Jurkat, Clone E6-1 (cell line): Measurements from ENCODE around the gene TADA3. TPM values are rescaled to one million over a fixed set of nuclear protein-coding genes. Genes with fewer than 3 reads are reported as not detected.

Experiments used
- DNase-seq: peaks from one replicate; pipeline ENCODE4 v3.0.0-alpha.2; 2011; ENCODE audit warnings: low read depth, low spot score
- H3K4me3 ChIP-seq: 2 replicates; pipeline ENCODE4 v1.5.1; 2011; ENCODE audit warnings: mild to moderate bottlenecking, low read length, control low read depth, moderate library complexity
- polyA plus RNA-seq: library from polyadenylated mRNA; unstranded; fragments of >200 nt; gene quantifications from one replicate; pipeline ENCODE4 v1.2.1, GENCODE V29; 2012; ENCODE audit warnings: missing spikeins; ENCODE audit not compliant: insufficient read length, insufficient read depth

Gene TADA3, protein sequence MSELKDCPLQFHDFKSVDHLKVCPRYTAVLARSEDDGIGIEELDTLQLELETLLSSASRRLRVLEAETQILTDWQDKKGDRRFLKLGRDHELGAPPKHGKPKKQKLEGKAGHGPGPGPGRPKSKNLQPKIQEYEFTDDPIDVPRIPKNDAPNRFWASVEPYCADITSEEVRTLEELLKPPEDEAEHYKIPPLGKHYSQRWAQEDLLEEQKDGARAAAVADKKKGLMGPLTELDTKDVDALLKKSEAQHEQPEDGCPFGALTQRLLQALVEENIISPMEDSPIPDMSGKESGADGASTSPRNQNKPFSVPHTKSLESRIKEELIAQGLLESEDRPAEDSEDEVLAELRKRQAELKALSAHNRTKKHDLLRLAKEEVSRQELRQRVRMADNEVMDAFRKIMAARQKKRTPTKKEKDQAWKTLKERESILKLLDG
- 83.8 TPM for polyA plus RNA-seq

DNA sequence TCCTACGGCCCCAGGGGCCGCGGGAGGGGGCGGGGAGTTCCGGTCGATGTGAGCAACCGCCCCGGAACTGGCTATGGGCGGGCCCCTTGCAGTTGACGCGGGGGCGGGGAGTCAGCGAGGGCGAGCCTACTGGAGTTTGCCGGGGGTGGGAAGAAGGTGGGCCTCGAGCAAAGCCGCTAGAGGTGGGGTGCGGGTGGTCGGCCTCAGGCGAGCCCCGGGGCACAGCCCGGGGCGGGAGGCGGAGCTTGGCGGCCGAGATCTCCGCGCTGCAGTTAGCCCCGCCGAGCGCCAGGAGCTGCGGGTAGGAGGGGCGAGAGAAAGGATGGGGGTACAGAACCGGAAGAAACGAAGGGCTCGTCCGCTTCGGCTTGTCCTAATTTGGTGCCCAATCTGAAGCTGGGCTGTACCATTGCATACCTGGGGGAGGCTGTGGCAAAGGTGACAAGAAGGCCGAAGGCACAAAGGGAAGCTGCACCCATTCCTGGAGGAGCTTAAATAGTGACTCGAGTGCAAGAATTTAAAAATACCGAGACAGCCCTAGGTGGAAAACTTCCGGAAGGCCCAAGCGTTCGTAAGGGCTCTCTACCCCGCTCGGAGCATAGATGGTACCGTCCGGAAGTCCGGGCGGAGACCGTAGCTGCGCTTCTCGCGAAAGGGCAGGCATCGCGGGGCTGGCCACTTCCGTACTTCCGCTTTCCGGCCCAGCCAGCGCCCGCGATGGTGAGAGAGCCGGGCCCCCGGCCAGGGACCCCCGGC lies at the start of gene TADA3, which contains the start of gene ARPC4:
TSS of gene TADA3 (minus strand) at position 69 of the 756 bp plus-strand sequence. CDS start 1,007 bp downstream, outside the sequence.
TSS of gene ARPC4 (plus strand) at position 678 of the 756 bp plus-strand sequence. CDS start at position 718, 40 bp downstream.
- H3K4me3 ChIP-seq: peak within 1 kb of the TSS; percentile 100
- peak; percentile 97 for DNase-seq

DNA sequence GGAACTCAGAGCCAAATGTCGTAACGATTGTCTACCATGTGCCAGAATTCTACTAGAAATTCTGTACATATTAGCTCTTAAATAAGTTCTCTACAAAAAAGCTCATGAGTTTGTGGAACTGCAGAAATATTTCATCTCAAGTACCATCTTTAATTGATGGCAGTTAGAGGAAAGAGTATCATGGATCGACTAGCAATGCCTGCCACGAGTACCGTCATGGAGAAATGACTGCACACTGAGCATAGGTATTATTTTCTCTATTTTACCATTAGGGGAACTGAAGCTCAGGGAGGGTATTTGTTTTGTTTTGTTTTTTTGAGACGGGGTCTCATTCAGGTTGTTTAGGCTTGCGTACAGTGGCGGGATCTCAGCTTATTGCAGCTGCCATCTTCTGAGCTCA lies 48.7 kb upstream of the TADA3 start:
- no peak for DNase-seq
- no peak overlapping the region for H3K4me3 ChIP-seq

DNA sequence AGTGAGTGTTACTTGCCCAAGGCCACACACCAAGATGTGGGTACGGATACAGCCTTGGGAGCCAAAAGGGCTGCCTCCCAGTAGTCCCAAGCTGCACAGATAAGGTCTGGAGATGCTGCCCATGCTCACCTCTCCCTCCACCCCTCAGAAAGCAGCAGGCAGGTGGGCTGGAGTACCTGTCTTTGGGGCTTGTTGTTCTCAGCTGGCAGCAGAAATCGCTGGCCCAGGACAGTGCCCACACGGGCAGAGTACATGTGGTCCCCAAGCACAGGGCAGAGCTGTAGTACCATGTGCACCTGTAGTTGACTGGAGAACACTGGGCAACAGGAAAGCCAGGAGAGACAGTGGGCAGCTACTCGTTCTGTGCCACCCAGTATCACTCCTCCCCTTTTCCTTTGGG lies 46.6 kb upstream of the TADA3 start:
- DNase-seq: no peak
- no peak overlapping the region for H3K4me3 ChIP-seq

DNA sequence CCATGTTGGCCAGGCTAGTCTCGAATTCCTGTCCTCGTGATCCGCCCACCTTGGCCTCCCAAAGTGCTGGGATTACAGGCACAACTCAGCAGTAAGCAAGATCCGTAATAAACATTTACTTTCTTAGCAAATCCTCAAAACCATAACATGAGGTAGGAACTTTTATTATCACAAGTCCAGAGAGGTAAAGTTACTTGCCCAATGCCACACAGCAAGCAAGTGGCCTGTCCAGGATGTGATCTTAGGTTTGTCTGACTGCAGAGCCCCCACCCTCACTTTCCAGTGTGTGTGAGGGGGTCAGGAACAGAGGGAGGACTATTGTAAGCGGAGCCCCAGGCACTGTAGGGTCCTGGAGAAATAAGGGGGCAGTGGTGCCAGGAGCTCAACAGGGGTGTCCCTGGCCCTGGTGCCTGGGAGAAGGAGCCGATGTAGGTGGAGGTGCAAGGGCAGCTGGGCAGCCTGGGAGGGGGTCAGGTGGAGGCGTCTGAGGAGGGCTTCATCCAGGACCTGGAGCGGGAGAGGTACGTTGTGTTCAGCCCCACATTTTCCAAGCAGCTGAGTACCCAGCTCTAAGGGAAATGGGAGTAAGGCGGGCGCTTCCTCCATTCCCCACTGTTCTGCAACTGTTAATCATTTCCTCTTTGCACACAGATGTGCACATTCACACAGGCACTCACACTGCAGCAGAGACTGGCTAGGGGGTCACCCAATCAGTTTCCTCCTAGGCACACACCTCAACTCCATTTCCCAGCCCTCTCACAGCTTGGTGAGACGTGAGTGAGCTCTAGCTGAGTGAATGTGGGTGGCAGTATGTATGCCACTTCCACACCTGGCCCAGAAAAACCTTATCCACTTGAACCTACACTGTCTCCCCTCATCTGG lies 45.7 kb upstream of the TADA3 start:
- peak; percentile 21 for DNase-seq
- no peak overlapping the region for H3K4me3 ChIP-seq

DNA sequence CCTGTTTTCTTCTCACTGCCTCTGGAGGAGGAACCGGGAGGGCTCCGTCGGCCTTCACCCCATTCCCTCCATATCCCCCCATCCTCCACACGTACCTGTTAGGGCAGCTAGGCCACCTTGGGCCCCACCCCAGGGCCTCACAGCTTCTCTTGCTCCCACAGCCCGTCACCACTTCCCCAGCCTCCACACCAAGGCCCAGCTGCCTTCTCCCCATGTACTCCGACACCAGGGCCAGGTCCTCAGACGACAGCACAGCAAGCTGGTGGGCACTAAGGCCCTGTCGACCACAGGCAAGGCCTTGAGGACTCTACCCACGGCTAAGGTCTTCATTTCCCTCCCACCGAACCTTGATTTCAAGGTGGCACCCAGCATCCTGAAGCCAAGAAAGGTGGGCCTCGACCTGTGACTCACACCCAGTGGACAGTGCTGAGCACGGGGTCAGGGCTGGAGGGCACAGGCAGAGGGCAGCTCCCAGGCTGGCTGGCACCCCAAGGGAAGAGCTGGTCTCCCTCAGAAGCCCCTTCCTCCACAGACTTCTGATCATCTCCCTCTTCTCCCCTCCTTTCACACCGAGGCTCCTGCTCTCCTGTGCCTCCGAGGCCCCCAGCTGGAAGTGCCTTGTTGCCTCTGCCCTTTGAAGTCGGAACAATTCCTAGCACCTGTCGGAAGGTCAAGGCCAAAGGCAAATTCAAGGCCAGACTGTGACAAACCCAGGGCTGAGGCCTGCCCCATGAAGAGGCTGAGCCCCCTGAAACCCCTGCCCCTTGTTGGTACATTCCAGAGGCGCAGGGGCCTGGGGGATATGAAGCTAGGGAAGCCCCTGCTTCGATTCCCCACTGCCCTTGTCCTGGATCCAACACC lies 42.5 kb upstream of the TADA3 start:
- no peak for DNase-seq
- no peak overlapping the region for H3K4me3 ChIP-seq

DNA sequence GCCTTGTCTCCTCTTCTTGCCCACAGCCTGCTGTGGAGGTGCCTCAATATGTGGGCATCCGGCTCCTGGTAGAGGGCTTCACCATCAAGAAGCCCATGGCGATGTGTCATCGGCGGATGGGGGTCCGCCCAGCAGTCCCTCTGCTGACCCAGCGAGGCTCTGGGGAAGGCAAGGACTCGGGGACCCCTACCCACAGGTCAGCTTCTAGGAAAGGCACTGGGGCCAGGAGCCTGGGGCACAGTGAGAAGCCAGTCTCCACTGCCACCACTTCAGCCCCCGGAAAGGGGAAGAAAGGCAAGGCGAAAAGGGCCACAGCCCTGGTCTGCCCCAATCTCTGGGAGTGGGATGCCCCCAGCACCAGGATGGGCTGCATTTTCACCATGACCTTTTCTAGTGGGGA lies 40.8 kb upstream of the TADA3 start:
- H3K4me3 ChIP-seq: no peak overlapping the region
- no peak for DNase-seq

DNA sequence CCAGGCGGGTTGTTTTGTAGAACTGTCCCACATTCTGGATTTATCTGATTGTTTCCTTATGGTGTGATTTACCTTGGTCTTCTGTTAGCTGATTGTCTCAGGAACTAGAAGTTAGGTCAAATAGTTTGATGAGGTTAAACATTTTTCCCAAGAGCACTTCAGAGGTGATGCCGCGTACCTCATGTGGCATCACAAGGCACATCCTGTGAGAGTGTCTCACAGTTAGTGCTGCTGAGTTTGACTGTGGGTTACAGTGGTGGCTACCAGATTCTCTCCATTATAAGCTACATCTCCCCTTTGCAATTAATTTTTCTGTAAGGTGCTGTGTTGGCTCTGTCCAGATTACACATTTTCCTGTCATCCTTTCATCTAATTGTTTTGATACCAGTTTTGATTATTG lies 39.0 kb upstream of the TADA3 start:
- H3K4me3 ChIP-seq: no peak overlapping the region
- no peak for DNase-seq

DNA sequence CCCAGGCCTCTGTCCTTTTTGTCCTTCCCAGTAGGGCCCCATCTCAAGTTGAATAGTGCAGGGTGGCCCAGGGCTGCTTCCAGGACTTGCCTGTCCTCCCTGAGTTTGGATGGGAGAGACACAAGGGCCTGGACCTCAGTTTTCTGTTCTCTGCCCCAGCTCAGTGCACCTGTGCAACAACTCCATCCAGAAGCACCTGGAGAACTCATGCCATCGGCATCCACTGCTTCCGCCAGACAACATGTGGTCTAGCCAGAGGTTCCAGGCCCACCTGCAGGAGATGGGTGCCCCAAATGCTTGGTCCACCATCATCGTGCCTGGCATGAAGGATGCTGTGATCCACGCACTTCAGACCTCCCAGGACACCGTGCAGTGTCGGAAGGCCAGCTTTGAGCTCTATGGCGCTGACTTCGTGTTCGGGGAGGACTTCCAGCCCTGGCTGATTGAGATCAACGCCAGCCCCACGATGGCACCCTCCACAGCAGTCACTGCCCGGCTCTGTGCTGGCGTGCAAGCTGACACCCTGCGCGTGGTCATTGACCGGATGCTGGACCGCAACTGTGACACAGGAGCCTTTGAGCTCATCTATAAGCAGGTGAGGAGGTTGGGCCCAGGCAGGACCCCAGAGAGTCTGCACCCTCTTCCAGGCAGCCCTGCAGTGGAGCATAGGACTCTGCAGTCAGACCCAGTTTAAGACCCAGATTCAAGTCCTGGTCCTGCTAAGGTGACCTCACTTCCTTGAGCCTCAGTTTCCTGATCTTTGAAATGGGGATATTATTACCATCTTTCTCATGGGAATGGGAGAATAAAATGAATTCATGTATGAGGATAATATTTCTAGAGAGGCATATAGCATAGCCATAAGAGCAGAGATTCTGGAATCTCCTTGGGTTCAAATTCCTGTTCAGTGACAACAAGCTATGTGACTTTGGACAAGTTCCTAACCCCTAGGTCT lies 36.8 kb upstream of the TADA3 start:
- H3K4me3 ChIP-seq: no peak overlapping the region
- DNase-seq: no peak

DNA sequence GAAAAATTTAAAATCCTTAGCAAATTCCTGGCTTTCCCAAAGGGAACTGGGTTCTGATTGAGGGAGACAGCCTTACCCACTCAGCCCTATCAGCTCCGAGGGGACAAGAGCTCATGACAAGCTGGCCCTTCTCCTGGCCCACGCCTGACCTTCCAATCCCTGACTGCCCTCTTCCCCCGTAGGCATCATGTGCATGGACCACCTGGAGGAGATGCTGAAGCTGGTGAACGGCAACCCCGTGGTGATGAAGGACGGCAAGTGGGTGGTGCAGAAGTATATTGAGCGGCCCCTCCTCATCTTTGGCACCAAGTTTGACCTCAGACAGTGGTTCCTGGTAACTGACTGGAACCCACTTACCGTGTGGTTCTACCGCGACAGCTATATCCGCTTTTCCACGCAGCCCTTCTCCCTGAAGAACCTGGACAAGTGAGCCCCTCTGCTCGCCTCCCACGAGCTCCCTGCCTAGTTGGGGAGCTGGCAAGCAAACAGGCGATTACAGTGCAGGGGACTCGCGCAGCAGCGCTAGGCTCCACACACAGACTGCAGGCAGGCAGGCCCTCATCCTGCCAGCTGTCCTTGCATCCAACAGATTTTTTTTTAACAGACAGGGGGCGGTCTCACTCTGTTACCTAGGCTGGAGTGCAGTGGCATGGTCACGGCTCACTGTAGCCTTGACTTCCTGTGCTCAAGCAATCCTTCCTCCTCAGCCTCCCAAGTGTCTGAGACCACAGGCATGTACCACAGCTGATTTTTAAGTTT lies 34.7 kb upstream of the TADA3 start:
- no peak overlapping the region for H3K4me3 ChIP-seq
- peak; percentile 73 for DNase-seq

DNA sequence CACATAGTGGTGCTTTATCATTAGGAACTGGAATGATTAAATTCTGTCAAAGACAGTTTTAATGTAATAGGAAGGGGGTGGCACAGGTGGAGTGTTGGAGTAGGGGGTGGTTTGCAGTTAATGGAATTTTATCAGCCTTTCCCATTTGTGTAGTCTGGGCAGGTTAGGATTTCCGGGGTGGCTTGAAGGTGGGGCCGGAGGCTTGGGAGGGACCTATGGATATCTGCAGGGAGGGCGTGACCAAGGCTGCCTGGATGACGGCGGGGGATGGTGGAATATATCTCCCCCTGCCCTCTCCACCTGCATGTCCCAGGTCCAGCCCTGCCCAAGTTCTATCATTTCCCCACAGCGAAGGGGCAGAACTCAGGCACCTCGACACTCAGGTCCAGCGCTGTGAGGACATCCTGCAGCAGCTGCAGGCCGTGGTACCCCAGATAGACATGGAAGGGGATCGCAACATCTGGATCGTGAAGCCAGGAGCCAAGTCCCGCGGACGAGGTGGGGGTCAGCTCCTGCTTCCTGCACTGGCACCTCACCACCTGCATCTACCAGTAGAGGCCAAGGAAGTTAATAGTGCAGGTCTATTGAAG lies 33.3 kb upstream of the TADA3 start:
- no peak overlapping the region for H3K4me3 ChIP-seq
- no peak for DNase-seq

DNA sequence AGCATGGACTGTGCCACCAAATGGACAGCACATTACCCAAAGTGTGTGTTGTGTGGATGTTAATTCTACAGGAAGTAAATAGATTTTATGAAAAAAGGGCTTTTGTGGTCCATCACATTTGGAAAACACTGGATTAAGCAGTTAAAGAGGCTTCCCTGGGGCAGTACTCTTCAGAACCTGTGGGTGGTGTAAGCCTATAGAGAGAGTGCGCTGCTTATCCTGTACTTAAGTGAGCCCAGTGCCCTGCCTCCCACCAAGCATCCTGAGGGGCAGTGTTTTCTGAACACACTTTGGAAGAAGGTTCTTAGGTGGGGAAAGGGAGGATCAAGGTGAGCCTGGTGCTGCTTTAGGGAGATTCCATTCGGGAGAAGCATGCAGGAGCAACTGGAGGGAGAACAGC lies 28.7 kb upstream of the TADA3 start:
- DNase-seq: no peak
- no peak overlapping the region for H3K4me3 ChIP-seq

DNA sequence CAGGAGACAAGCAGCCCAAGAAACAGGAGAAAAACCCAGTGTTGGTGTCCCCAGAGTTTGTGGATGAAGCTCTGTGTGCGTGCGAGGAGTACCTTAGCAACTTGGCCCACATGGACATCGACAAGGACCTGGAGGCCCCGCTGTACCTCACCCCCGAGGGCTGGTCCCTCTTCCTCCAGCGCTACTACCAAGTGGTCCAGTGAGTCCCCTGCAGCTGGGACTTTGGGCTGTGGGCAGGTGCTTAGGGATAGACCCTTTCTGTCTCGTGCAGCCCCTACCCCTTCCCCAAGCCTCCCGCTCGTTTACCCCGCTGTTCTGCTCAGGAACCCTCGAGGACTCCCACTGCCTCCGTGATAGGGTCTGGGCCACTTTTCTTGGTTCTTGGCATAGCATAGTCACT lies 28.3 kb upstream of the TADA3 start:
- no peak overlapping the region for H3K4me3 ChIP-seq
- no peak for DNase-seq

DNA sequence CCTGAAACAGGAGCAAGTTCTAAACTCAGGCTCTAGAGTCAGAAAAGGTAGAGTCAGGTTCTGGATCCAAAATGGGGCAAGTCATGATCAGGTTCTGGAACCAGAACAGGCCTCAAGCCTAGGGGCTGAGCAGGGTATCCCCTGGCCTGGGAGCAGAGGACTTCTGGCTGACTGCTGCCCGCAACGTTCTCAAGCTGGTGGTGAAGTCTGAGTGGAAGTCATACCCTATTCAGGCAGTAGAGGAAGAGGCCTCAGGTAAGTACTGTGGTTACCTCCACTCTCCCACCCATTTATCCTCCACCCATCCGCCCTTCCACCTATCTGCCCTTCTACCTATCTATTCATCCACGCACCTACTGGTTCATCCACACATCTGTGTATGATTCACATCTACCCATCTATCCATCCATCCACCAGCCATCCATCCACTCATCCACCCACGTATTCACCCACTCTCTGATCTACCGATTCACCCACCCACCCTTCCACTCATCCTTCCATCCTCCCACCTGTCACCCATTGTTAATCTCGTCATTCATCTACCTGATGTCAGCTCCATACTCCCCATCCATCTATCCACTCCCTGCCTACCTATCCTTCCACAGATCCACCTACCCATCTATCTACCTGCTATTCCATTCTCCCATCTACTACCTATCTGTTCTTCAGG lies 26.5 kb upstream of the TADA3 start:
- no peak for DNase-seq
- no peak overlapping the region for H3K4me3 ChIP-seq

DNA sequence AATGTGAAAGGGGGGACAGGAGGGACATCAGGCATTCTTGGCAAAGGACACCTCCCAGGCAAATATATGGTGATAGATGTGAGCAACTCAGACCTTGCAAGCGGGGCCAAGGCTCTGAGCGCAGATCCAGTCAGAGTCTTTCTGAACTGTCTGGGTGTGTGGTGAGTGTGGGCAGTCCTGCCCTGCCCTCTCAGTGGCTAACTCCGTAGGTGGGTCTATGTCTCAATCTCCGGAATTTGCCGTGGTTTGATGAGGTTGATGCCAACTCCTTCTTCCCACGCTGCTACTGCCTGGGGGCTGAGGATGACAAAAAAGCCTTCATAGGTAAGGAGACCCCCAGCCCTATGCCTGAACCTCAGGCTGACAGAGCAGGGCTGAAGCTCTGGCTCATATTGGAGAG lies 25.2 kb upstream of the TADA3 start:
- H3K4me3 ChIP-seq: no peak overlapping the region
- no peak for DNase-seq

DNA sequence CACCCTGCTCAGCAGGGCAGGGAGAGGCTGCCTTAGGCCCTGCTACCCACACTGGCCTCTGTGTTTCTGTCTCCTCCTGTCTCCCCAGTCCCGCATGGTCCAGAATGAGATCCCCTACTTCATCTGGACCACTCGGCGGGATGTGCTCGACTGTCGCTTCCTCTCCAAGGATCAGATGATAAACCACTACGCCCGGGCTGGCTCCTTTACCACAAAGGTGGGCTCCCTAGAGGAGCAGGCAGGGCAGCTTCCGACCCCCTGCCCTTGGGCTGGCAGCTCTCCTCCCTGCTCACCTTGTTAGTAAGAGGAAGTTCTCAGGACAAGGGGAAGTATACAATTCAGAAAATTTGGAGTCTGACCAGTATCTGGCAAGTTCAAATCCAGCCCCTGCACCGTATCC lies 23.7 kb upstream of the TADA3 start:
- H3K4me3 ChIP-seq: no peak overlapping the region
- no peak for DNase-seq
